Embryonic facial prominence (tissue), 1 donor: ENCODE results near the gene OVCA2.

Experiments used
- DNase-seq: peaks from one replicate; pipeline ENCODE4 v3.0.0-alpha.2; 2016; ENCODE audit errors: extremely low spot score

The OVCA2 gene

DNA sequence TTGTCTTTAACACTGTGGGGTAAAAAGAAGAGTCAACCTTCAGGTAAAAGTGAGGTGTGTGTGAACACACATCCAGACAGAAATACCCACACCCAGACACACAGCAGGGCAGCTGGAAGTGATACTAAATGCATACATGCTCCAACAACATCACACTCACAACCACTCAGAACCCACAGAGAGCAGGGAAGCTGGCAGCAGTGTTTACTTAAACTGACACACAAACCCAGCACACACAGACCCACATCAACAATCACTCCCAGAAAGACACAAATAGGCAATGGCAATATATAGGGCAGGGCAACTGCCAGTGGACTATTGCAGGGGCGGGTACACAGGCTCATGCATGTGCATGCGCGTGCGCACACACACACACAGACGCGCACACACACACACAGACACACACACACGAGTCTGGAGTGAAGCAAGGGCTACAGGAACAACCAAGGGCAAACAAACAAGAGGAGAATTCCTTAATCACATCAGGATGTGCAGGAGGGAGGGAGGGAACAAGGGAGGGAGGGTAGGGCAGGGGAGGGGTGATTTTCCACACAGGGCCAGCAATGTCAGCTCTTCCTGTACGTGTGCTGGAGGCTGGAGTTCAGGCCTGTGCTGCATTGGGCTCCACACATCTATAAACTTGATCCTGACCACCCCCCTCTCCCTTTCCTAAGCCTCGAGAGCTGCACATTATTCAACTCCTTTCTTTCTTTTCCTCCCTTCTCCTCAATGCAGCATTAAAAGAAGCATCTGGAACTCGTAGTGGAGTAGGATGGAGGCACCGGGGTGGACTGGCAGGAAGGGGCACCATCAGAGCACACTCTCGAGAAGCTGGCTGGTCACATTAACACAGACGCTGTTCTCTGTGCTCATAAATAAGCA, 43.2 kb downstream of the OVCA2 start:
- peak; percentile 67 for DNase-seq

DNA sequence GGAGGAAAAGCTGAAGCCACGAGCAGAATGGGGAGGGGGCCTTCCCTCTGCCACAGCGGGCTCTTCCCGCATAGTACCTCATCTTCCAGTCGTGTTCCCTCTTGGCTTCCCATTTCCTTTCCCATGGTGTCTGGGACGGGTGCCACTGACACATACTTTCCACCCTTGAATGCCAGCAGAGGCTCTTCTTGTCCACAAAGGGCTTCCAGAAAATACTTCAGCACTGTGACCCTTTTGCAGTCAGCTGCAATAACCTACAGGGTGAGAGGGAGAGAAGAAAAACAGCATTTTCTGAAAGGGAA, 43.8 kb downstream of the OVCA2 start:
- DNase-seq = no peak

DNA sequence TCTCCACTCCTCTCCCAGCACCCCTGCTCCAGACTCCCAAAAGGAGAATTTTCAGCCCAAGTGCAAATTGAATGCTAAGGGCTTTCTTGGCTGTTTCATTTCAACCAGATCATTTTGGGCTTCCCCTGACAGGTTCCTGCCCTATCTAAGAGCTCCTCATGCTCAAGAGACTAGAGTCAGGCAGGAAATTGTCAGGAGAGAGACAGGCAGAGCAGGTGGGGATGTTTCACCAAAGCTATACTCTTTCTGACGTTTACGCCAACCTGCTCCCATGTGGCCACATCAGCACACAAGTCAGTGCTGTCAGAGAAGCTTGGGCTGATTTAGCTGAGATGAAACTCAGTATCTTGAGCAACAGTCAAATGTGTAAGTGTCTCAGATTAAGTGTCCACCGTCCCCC, 44.5 kb downstream of the OVCA2 start:
- no peak for DNase-seq

DNA sequence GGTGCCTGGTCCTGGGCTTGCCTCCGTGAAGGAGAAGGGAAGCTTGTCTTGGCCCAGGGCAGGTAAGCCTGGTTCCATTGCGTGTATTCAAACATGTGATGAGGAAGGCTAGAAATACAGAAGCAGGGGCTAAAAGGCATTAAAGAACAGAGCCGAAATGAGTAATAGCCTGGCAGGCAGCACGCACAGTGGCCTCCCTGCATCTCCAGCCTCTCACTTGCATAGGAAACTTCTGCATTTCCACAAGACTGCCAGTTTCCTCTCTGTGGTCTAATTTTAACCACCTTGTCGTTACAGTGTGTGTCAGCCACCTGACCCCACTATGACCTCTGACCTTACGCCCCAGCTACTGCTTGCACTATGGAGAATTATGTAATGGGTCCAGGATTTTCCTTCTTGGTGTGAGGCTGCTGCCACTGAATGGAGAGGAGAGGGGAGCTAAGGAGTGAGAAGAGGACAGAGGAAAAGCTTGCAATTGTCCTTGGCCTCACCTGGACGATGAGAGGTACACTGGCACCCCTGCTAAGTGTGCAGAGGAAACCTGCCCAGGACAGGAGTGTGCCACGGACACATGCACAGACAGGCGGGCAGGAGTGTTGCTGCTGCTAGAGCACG, 45.9 kb downstream of the OVCA2 start:
- DNase-seq = no peak

DNA sequence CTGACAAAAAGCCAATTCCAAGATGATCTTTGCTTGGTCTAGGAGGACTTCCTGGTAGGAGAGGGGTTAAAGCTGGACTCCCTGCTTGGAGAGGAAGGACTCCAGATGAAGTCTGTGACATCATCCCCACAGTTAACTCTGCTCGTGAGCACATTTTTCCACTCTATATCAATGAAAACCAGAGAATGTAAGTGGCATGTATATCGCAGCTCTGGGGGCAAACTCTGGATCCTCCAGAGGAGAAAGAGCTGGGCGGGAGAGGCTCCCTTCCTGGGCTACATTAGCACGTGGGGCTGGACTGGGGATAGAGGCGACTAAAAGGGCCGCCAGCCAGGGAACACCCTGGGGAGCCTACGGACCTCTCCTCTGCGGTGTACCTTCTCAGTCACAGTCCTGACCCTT, 47.2 kb downstream of the OVCA2 start:
- no peak for DNase-seq

DNA sequence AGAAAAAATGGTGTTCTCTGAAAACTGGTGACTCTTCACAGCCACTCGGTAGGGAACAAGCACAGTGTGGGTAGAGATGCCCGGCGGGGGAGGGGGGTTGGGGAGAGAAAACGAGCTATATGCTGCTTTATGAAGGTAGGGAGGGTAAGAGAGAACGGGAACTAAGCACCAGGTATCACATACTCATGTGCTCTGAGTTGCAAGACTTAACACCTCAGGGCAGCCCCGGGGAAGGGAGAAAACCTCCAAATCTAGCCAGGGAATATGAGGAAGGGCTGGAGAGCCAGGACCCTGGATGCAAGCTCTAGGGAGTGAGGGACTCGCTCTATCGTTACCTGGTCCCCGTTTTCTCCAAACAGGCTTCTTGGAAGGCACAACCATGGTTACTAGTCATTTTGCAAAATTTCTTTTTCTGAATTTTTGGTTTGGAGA, 48.4 kb downstream of the OVCA2 start:
- no peak for DNase-seq

DNA sequence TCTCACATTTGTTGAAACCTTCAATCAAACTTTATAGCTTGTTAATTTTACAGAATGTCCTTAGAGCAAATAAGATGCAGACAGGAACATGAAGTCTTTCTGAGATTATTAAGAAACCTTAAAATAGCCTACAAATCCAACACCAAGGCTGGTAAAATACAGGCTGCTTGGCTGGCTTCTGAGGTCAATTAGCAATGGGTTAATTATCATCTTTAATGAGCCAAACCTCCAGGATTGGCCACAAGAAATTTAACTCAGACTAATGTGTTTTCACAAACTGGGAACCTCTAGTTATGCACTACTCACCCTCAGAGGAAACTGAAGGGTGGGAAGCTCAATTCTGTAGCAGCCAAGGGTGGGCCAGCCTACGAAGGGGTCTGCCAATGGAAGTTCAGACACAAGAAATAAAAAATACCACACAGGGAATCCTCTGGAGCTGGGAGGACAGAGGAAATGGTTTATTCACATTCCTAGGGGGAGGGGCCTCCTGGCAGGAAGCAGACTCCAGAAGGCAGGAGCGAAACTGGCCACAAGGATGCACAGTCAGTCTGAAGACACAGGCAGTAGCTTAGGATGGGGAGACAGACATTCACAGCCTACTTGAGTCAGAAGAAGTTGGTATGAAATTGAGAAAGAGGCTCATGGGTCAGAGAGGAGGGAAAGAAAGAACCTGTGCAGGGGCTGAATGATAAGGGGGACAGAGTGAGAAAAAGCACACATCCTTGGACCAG, 49.1 kb downstream of the OVCA2 start:
- peak; percentile 56 for DNase-seq

DNA sequence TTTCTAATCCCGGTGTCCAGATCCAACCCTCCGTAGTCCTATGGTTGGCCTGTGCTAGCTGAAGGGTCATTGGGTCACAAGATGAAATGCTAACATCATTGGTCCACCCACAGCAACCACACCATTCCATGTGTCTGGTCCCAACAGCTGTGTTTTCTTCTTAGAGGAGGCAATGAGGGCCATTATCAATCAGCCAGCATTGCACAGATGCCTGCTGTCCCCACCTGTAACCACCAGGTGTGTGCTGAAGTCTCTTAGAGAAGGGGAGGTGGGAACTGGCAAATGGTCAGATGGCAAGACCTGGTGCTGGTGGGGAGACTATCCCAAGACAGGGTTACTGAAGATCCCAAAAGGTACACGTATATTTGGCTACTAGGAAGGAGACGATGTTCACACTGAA, 50.4 kb downstream of the OVCA2 start:
- no peak for DNase-seq
